Fibroblast of lung (primary cell): ENCODE results near the gene USP6. TPM values are rescaled to one million over a fixed set of nuclear protein-coding genes. Genes with fewer than 3 reads are reported as not detected.

Experiments
- DNase-seq, 2 donors: peaks; one replicate each; pipeline versions ENCODE4 v3.0.0 to v3.0.0-alpha.2; 2010; ENCODE audit warnings: low read depth in 2 of 2
- H2AFZ ChIP-seq: 2 replicates; pipeline ENCODE4 v1.5.1; 2012; ENCODE audit warnings: low read length, control low read depth, inconsistent platforms
- H3K27ac ChIP-seq: 2 replicates; pipeline ENCODE4 v1.5.1; 2011; ENCODE audit warnings: low read length, control low read depth; ENCODE audit not compliant: insufficient read depth
- H3K27me3 ChIP-seq: 2 replicates; pipeline ENCODE4 v1.5.1; 2011; ENCODE audit warnings: mild to moderate bottlenecking, low read length; ENCODE audit not compliant: control insufficient read depth, insufficient read depth
- H3K36me3 ChIP-seq: 2 replicates; pipeline ENCODE4 v1.5.1; 2011; ENCODE audit warnings: low read length; ENCODE audit not compliant: control insufficient read depth, insufficient read depth
- H3K4me1 ChIP-seq: 2 replicates; pipeline ENCODE4 v1.5.1; 2011; ENCODE audit warnings: low read length; ENCODE audit not compliant: control insufficient read depth, insufficient read depth; ENCODE audit errors: extremely low read depth
- H3K4me2 ChIP-seq: 2 replicates; pipeline ENCODE4 v1.5.1; 2011; ENCODE audit warnings: low read length, control low read depth; ENCODE audit not compliant: insufficient read depth; ENCODE audit errors: extremely low read depth
- H3K4me3 ChIP-seq, 4 experiments: fragments of 200-600 bp in 1 of 4; sonication (generic) in 1 of 4; replicated peaks in 1 of 4; 2 replicates each; pipeline ENCODE4 v1.5.1; 2011 to 2016; ENCODE audit warnings: low read length in 4 of 4, low read depth in 3 of 4, mild to moderate bottlenecking in 3 of 4, control low read depth in 2 of 4, inconsistent platforms in 1 of 4, mixed read lengths in 1 of 4; ENCODE audit not compliant: insufficient read depth in 1 of 4; ENCODE audit errors: control extremely low read depth in 1 of 4
- H3K79me2 ChIP-seq: 2 replicates; pipeline ENCODE4 v1.5.1; 2012; ENCODE audit warnings: mild to moderate bottlenecking, low read length, inconsistent platforms; ENCODE audit not compliant: control insufficient read depth, insufficient read depth
- H3K9ac ChIP-seq: 2 replicates; pipeline ENCODE4 v1.5.1; 2011; ENCODE audit warnings: mild to moderate bottlenecking, low read length, control low read depth; ENCODE audit not compliant: insufficient read depth
- H3K9me3 ChIP-seq: 2 replicates; pipeline ENCODE4 v1.5.1; 2012; ENCODE audit warnings: low read depth, low read length; ENCODE audit not compliant: control insufficient read depth, insufficient read depth
- H4K20me1 ChIP-seq: 2 replicates; pipeline ENCODE4 v1.5.1; 2011; ENCODE audit warnings: low read length; ENCODE audit not compliant: control insufficient read depth, insufficient read depth; ENCODE audit errors: extremely low read depth
- CTCF ChIP-seq, 2 donors: IDR thresholded peaks in 1 of 2; conservative IDR thresholded peaks in 1 of 2; 1 replicate in 1 of 2; 2 replicates in 1 of 2; pipeline ENCODE4 v1.5.1; 2011 to 2012; ENCODE audit warnings: low read length in 2 of 2, control low read depth in 1 of 2, inconsistent platforms in 1 of 2, low read depth in 1 of 2, mild to moderate bottlenecking in 1 of 2
- EZH2 ChIP-seq: IDR thresholded peaks from 2 replicates; pipeline ENCODE4 v1.5.1; 2012; ENCODE audit warnings: low read length, control low read depth, mild to moderate bottlenecking; ENCODE audit errors: missing control alignments
- polyA plus RNA-seq, 2 donors: library from polyadenylated mRNA; depleted of rRNA in 1 of 2; stranded (reverse) in 1 of 2; unstranded in 1 of 2; fragments of >200 nt; gene quantifications; 2 replicates each; pipeline ENCODE4 v1.2.1, GENCODE V29; 2011 to 2012; ENCODE audit warnings: missing spikeins in 1 of 2
- total RNA-seq: library from RNA; depleted of rRNA; stranded (reverse); fragments of >200 nt; gene quantifications from 2 replicates; pipeline ENCODE4 v1.2.1, GENCODE V29; 2014

USP6 gene
- total and polyA plus RNA-seq, 2 donors (not counting 1 experiment from before 2014, with no cell fraction given) = 0.01 TPM; not detected in 1

DNA sequence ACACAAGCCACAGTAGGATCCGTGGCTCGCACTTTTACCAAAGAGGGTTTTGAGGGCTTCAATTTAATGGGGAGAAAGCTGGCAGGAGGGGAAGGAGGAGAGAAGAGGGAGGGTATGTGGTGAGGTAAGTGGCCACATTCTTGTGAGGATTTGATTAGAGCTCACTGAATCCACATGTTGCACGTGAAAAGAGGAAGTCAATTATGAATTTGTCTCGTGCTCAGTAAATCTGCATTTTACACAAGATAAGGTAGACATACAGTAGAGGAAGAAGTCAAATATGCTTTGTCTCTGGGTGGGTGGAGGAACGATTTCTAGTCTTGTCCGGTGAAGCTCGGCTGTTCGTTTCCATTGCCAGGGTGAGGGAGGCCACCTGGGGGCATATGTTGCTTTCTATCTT lies 5.0 kb upstream of the USP6 start:
- no peak overlapping the region for H2AFZ ChIP-seq
- peaks cover 7% of the 10 kb centered on the region for H3K36me3 ChIP-seq
- TF ChIP-seq EZH2 (no peak), CTCF (conservative IDR thresholded peaks at IDR 0.05 in 1 of 2, IDR thresholded peaks at IDR 0.05 in 1 of 2; ENCODE audit: low read depth in 1 of 2, low read length in 2 of 2) (no peak)
- peak overlapping the region; percentile 95 for H3K4me2 ChIP-seq
- H3K9me3 ChIP-seq = no peaks in the 10 kb centered on the region
- peaks cover 7% of the 10 kb centered on the region for H3K27me3 ChIP-seq
- no peaks in the 10 kb centered on the region for H3K4me1 ChIP-seq
- H3K27ac ChIP-seq = no peak overlapping the region
- H3K79me2 ChIP-seq = no peaks in the 10 kb centered on the region
- DNase-seq = no peak
- no peaks in the 10 kb centered on the region for H4K20me1 ChIP-seq
- H3K9ac ChIP-seq = no peak overlapping the region
- H3K4me3 ChIP-seq = peak overlapping the region; percentile 74 to 94 (median 85)

GRCh38 chr17:5111402-5112204 lies 4.2 kb upstream of the USP6 start, which contains the start of gene ZNF232:
ZNF232 (minus strand) TSS chr17:5111878; CDS start chr17:5111822, 56 bp downstream.
- H3K9ac ChIP-seq = peak within 1 kb of the TSS; percentile 74
- H3K27me3 ChIP-seq = peaks cover 15% of the 10 kb centered on the region
- no peaks in the 10 kb centered on the region for H4K20me1 ChIP-seq
- H3K4me1 ChIP-seq = no peaks in the 10 kb centered on the region
- H2AFZ ChIP-seq = peak within 1 kb of the TSS; percentile 99
- peak within 1 kb of the TSS; percentile 95 for H3K4me2 ChIP-seq
- peaks cover 6% of the 10 kb centered on the region for H3K36me3 ChIP-seq
- H3K79me2 ChIP-seq = no peaks in the 10 kb centered on the region
- no peak for TF ChIP-seq CTCF (conservative IDR thresholded peaks at IDR 0.05 in 1 of 2, IDR thresholded peaks at IDR 0.05 in 1 of 2; ENCODE audit: low read depth in 1 of 2, low read length in 2 of 2)
- TF ChIP-seq EZH2 = no peak
- peak within 1 kb of the TSS; percentile 66 for H3K27ac ChIP-seq
- peak within 1 kb of the TSS; percentile 74 to 94 (median 85) for H3K4me3 ChIP-seq
- peak; percentile 90 to 91 for DNase-seq
- H3K9me3 ChIP-seq = no peaks in the 10 kb centered on the region

GRCh38 chr17:5118219-5118618 lies 2.4 kb downstream of the USP6 start:
- no peak for DNase-seq
- H3K27ac ChIP-seq = no peak overlapping the region
- H4K20me1 ChIP-seq = no peaks in the 10 kb centered on the region
- H3K4me1 ChIP-seq = no peaks in the 10 kb centered on the region
- no peak overlapping the region for H2AFZ ChIP-seq
- H3K36me3 ChIP-seq = no peaks in the 10 kb centered on the region
- no peak overlapping the region for H3K9ac ChIP-seq
- H3K4me3 ChIP-seq = no peak overlapping the region
- TF ChIP-seq CTCF (conservative IDR thresholded peaks at IDR 0.05 in 1 of 2, IDR thresholded peaks at IDR 0.05 in 1 of 2; ENCODE audit: low read depth in 1 of 2, low read length in 2 of 2) (no peak), EZH2 (no peak)
- no peaks in the 10 kb centered on the region for H3K9me3 ChIP-seq
- no peaks in the 10 kb centered on the region for H3K79me2 ChIP-seq
- H3K27me3 ChIP-seq = peaks cover 28% of the 10 kb centered on the region
- H3K4me2 ChIP-seq = no peak overlapping the region
